GM10266 (cell line): ENCODE data around the gene CYP39A1.

ENCODE experiments used
- DNase-seq: peaks from one replicate; pipeline ENCODE4 v3.0.0; 2012; ENCODE audit errors: extremely low spot score
- CTCF ChIP-seq: IDR thresholded peaks from 2 replicates; pipeline ENCODE4 v1.5.1; 2012; ENCODE audit warnings: mild to moderate bottlenecking, low read depth; ENCODE audit not compliant: control insufficient read depth, insufficient read depth; ENCODE audit errors: missing control alignments

Gene CYP39A1

GRCh38 chr6:46573140-46573539, 79.5 kb downstream of the CYP39A1 start:
- no peak for DNase-seq
- TF ChIP-seq CTCF, result no peak

DNA sequence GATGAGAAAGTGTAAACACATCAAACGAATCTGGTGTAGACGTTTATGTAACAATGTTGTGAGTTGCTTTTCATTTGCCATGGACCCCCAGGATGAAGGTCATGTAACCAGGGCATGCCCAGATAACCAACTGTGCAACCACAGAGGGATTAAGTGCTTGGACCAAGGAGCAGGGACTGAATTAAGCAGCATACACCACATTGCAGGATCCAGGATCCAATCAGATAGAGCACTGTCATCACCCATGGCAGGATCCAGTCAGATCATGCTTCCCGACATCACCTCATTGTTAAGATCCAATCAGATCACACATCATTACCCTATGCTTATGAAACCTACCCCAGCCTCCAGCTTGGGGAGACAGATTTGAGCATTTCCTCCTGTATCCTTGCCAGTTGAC, 87.1 kb downstream of the CYP39A1 start:
- no peak for DNase-seq
- TF ChIP-seq CTCF, result no peak

GRCh38 chr6:46563924-46564323, 88.7 kb downstream of the CYP39A1 start:
- TF ChIP-seq CTCF, result no peak

DNA sequence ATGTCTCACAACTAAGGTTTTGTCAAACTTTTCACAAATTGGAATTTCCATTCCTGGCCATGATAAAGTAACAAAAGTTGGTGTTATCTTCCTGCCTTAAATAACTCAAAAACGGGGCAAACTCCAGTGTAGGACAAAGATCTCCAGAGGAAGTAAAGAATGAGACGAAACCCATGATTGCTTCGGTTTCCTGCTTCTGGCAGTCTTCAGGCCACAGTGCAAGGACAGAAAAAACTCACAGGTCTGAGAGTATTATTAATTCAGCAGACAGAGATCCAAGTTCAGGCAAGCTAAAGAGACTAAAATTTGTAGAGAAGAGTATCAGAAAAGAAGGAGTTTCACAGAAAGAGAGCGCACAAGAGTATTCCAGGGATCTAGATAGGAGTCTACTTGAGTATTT, 96.6 kb downstream of the CYP39A1 start:
- DNase-seq, result no peak
- no peak for TF ChIP-seq CTCF

More at GRCh38 chr6:46563924-46564323, 88.7 kb downstream of the CYP39A1 start:
- no peak for DNase-seq

DNA sequence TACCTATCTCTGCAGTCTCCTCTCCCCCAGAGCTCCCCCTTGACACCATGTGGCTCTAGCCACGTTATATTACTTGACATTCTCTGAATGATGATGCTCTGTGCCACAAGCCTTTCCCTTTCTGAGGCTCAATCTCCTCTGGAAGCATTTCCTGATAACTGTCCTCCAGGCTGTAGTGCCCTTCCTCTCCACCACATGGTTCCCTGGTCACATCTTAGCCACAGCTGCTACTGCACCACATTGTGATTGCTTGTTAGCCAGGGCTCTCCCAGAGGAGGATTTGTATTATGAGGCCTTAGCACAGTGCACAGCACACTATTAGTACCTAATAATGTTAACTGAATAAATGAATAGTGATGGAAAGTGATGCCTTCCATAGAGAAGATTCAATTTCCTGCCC, 97.5 kb downstream of the CYP39A1 start:
- no peak for DNase-seq
- TF ChIP-seq CTCF, result no peak

DNA sequence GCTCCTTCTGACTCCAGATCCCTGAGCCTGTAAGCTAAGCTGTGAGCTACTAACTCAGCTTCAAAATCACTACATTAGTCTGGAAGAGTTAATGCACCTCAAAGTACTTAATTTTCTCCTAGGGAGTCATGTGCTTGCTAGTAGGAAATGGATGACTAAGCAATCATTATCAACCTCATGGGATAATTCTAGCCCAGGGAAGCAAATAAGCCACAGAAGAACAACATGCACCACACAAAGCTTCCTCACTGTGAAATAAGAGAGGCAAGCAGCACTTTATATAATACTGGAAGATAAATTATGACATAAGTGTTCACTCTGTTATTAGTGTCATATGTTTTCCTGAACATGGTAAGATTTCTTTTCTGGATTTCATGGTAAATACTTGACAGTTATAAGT, 103.5 kb downstream of the CYP39A1 start:
- no peak for DNase-seq
- no peak for TF ChIP-seq CTCF

GRCh38 chr6:46541556-46541955, 111.1 kb downstream of the CYP39A1 start:
- no peak for TF ChIP-seq CTCF
- no peak for DNase-seq

- no peak for DNase-seq
- no peak for TF ChIP-seq CTCF
These were observed 112.8 kb downstream of the CYP39A1 start for GRCh38 chr6:46539866-46540265.
